OCI-LY7 (cell line): Measurements from ENCODE around the gene ADD1.
"Not testable (repeated sequence)": the region's sequence is repeated elsewhere in the genome, so short reads cannot be mapped to it uniquely, and the experiment has no call there.

Experiments used
- CTCF ChIP-seq: fragments of 200-600 bp; sonication (generic); conservative IDR thresholded peaks from 2 replicates; pipeline ENCODE4 v1.5.1; 2014; ENCODE audit warnings: mild to moderate bottlenecking, antibody characterized with exemption, low read length, moderate library complexity, mixed read lengths
- EZH2phosphoT487 ChIP-seq: fragments of 200-600 bp; sonication (generic); IDR thresholded peaks from 2 replicates; pipeline ENCODE4 v1.6.1; 2018; ENCODE audit warnings: low read depth, borderline replicate concordance, mild to moderate bottlenecking, mixed run types, antibody characterized with exemption, low read length, moderate library complexity, mixed read lengths

- TF ChIP-seq CTCF, EZH2phosphoT487: not testable (repeated sequence)
Measured at GRCh38 chr4:2922453-2923101, 78.9 kb downstream of the ADD1 start.
